Stomach (tissue), 9 donors: ENCODE data around the gene KIF2A. TPM values are rescaled to one million over a fixed set of nuclear protein-coding genes. Genes with fewer than 3 reads are reported as not detected.

ENCODE experiments used
- DNase-seq, 2 donors: peaks; one replicate each; pipeline versions ENCODE4 v3.0.0 to v3.0.0-alpha.2; 2013 to 2019
- H3K27ac ChIP-seq, 5 donors: fragments of 200-600 bp in 4 of 5; sonication (generic) in 4 of 5; one replicate each; pipeline ENCODE4 v1.5.1; 2013 to 2019; ENCODE audit warnings: mild to moderate bottlenecking in 1 of 5, moderate library complexity in 1 of 5
- H3K27me3 ChIP-seq, 3 donors: fragments of 200-600 bp; sonication (generic); one replicate each; pipeline ENCODE4 v1.5.1; 2017 to 2019; ENCODE audit warnings: mixed run types in 1 of 3
- H3K36me3 ChIP-seq, 4 donors: fragments of 200-600 bp; sonication (generic); 1 replicate in 3 of 4; 2 replicates in 1 of 4; pipeline ENCODE4 v1.5.1; 2016 to 2019
- H3K4me1 ChIP-seq, 4 donors: fragments of 200-600 bp; sonication (generic); one replicate each; pipeline ENCODE4 v1.5.1; 2016 to 2019
- H3K4me3 ChIP-seq, 4 donors: fragments of 200-600 bp; sonication (generic) in 3 of 4; one replicate each; pipeline ENCODE4 v1.5.1; 2016 to 2019; ENCODE audit warnings: mild to moderate bottlenecking in 1 of 4
- H3K9me3 ChIP-seq, 4 donors: fragments of 200-600 bp; sonication (generic); one replicate each; pipeline ENCODE4 v1.5.1; 2016 to 2019
- EP300 ChIP-seq: sonication (generic); formaldehyde crosslinking; IDR thresholded peaks from one replicate; pipeline ENCODE4 v1.6.1; 2017; ENCODE audit warnings: antibody characterized with exemption
- POLR2A ChIP-seq, 4 donors: fragments of 450-650 bp; IDR thresholded peaks; one replicate each; pipeline ENCODE4 v1.6.1; 2016; ENCODE audit warnings: antibody characterized with exemption in 4 of 4, control low read depth in 2 of 4, mild to moderate bottlenecking in 1 of 4, moderate library complexity in 1 of 4
- POLR2AphosphoS5 ChIP-seq, 3 donors: sonication (generic); formaldehyde crosslinking; IDR thresholded peaks; one replicate each; pipeline ENCODE4 v1.6.1; 2016; ENCODE audit warnings: antibody characterized with exemption in 3 of 3
- WGBS, 5 donors: extraction: QIAGEN DNeasy Blood & Tissue Kit in 3 of 5; methylation state at CpG; one replicate each; pipeline versions ENCODE4 v1.1.5 to v1.1.7; 2013 to 2018; 5-methylcytosine and 5-hydroxymethylcytosine counted together
- intact Hi-C: fragments of 100-400 bp; cut with DNase I; formaldehyde crosslinking; loops from one replicate; pipeline ENCODE4 v1.15.1; 2023; ENCODE audit warnings: low total_unique reads
- polyA plus RNA-seq, 3 donors: library from polyadenylated mRNA; stranded (reverse); fragments of 200-250 nt; gene quantifications; one replicate each; pipeline ENCODE4 v1.2.3, GENCODE V29; 2013
- total RNA-seq, 5 donors: library from RNA; depleted of rRNA; stranded (reverse); fragments of >200 nt; gene quantifications; one replicate each; pipeline versions ENCODE4 v1.1.0 to v1.2.3, GENCODE V29; 2014 to 2016
- TF ChIP-seq, protein P1 (sequence below), 7 experiments: fragments of 450-650 bp in 4 of 7; fragments of 200-600 bp in 3 of 7; sonication (generic) in 3 of 7; IDR thresholded peaks; one replicate each; pipeline ENCODE4 v1.5.1; 2016 to 2019; ENCODE audit warnings: antibody characterized with exemption in 7 of 7, control low read depth in 2 of 7, mild to moderate bottlenecking in 1 of 7
- donor health status: healthy with polysubstance abuse.
- donor health status: Bipolar disorder and iron deficiency.
- donor health status: healthy.

KIF2A gene
- total and polyA plus RNA-seq, 8 donors, result 2.6 to 61.3 (median 9.9) TPM

DNA sequence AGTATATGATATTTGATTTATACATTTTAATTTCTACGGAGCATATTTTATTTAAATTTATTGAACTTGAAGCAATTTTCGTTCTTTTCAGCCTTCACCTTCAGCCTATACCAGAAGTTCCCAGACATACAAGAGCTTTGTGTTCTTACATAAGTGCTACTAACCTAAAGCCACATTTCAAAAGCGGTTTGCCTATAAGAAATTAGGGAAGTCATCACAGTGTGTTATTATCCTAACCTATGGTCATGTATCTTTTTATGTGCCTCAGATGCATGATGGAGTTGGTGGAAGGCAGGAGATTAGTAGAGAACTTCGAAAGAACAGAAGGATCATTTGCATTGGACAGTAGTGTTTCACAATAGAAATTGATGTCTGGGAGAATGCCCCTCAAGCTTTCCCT is 3.1 kb downstream of the KIF2A start:
- Histone ChIP-seq H3K4me3 (no peak overlapping the region), H3K27me3 (no peaks in the 10 kb centered on the region), H3K4me1 (peaks cover 9 to 54% (median 29%) of the 10 kb centered on the region in 4 donors), H3K27ac (no peak overlapping the region), H3K9me3 (no peaks in the 10 kb centered on the region), H3K36me3 (no peaks in the 10 kb centered on the region)
- DNase-seq, result no peak
- 90 to 98% (median 92%) methylated on average over 4 of the region's 4 CpGs for WGBS, 5 donors
- intact Hi-C loops, result no loop called here
- TF ChIP-seq POLR2AphosphoS5 (IDR thresholded peaks at IDR 0.05) (no peak), EP300 (no peak), POLR2A (IDR thresholded peaks at IDR 0.05) (no peak)
- TF ChIP-seq, protein P1, sequence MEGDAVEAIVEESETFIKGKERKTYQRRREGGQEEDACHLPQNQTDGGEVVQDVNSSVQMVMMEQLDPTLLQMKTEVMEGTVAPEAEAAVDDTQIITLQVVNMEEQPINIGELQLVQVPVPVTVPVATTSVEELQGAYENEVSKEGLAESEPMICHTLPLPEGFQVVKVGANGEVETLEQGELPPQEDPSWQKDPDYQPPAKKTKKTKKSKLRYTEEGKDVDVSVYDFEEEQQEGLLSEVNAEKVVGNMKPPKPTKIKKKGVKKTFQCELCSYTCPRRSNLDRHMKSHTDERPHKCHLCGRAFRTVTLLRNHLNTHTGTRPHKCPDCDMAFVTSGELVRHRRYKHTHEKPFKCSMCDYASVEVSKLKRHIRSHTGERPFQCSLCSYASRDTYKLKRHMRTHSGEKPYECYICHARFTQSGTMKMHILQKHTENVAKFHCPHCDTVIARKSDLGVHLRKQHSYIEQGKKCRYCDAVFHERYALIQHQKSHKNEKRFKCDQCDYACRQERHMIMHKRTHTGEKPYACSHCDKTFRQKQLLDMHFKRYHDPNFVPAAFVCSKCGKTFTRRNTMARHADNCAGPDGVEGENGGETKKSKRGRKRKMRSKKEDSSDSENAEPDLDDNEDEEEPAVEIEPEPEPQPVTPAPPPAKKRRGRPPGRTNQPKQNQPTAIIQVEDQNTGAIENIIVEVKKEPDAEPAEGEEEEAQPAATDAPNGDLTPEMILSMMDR (IDR thresholded peaks at IDR 0.05), result no peak

DNA sequence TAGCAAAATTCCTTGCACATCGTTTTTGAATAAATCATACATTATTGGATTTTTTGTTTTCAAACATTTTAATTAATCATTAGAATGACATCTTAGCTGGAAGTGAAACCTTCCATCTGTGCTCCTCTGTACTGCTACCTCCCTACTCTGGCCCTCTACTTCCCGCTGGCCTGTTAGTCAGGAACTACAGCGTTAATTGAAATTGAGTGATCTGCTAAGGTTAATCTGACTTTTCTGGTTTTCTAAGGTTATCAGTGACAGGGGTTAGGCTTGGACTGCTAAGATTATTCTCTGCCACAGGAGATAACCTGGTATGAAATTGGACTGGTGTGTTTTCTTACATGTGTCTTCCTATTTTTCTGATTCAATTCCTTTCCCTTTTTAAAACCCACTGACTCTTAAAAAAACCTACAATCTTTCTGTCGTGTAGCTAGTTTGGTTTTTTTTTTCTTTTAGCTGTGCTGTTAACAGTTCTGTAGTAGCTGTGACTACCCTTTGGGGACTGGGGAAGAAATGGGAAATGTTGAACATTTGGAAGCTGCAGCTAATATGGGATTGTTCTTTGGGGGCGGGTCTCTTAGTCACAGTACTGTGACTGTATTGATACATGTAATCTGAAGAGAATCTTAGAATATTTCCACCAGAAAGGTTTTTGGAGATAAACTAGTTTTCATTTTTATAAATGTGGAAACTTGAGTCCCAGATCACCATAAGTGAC is 4.6 kb downstream of the KIF2A start:
- Histone ChIP-seq H3K27ac (no peak overlapping the region), H3K9me3 (no peaks in the 10 kb centered on the region), H3K4me1 (peaks cover 6 to 53% (median 26%) of the 10 kb centered on the region in 4 donors), H3K27me3 (no peaks in the 10 kb centered on the region), H3K36me3 (no peaks in the 10 kb centered on the region), H3K4me3 (no peak overlapping the region)
- TF ChIP-seq, protein P1 (IDR thresholded peaks at IDR 0.05), result no peak
- no peak for TF ChIP-seq POLR2A (IDR thresholded peaks at IDR 0.05)
- TF ChIP-seq POLR2AphosphoS5 (IDR thresholded peaks at IDR 0.05), result no peak
- no peak for TF ChIP-seq EP300
- intact Hi-C loops, result no loop called here
- WGBS, 5 donors, result 54 to 64% (median 60%) methylated on average over 5 of the region's 5 CpGs
- DNase-seq, result no peak

DNA sequence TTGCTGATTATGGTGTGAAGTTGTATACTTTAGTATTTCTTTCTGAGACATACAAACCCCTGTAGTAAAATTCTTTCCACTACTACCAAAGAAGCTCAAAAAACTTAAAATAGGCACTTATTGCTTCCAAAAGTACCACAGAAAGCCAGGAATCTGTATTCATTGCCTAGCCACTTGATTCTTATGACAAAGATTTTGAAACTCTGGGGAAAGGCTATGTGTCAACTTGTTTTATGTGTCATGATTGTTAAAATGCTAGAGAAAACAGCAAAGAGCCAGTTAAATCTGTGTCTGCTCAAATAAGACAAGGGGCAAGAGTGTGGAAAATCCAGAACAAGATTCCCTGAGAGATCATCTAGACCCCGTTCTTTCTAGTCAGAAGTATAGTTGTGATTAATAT is 6.0 kb downstream of the KIF2A start:
- Histone ChIP-seq H3K27me3 (no peaks in the 10 kb centered on the region), H3K27ac (no peak overlapping the region)

DNA sequence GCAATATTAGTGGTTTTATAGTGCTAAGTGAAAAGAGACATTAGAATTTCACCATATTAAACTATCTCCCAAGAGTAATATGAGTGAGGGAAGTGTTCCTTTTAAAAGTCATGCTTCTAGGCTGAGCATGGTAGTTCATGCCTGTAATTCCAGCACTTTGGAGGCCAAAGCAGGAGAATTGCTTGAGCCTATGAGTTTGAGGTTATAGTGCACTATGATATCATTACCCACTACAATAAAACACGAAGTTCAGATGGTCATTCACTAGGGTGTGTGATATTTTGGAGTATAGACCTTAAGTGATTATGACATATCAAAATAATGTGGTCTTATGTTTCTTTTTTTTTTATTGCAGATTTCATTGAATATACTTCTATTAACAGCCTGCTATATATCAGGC is 6.7 kb downstream of the KIF2A start:
- H3K36me3 ChIP-seq, result no peaks in the 10 kb centered on the region
- no peak for DNase-seq
- H3K4me3 ChIP-seq, result no peak overlapping the region
- H3K27me3 ChIP-seq, result no peaks in the 10 kb centered on the region
- no peaks in the 10 kb centered on the region for H3K9me3 ChIP-seq
- H3K27ac ChIP-seq, result no peak overlapping the region
- H3K4me1 ChIP-seq, result peaks cover 2 to 57% (median 21%) of the 10 kb centered on the region in 4 donors
- TF ChIP-seq EP300, result no peak
- no peak for TF ChIP-seq POLR2AphosphoS5 (IDR thresholded peaks at IDR 0.05)
- no peak for TF ChIP-seq POLR2A (IDR thresholded peaks at IDR 0.05)
- TF ChIP-seq, protein P1 (IDR thresholded peaks at IDR 0.05), result no peak
- intact Hi-C loops, result no loop called here
- 68 to 80% (median 77%) methylated on average over 1 of the region's 1 CpG for WGBS, 5 donors

More for the DNA sequence above, 6.0 kb downstream of the KIF2A start:
- Histone ChIP-seq H3K9me3 (no peaks in the 10 kb centered on the region), H3K4me1 (peaks cover 5 to 63% (median 27%) of the 10 kb centered on the region in 4 donors), H3K4me3 (no peak overlapping the region), H3K36me3 (no peaks in the 10 kb centered on the region)
- WGBS, 5 donors, result 73 to 95% (median 84%) methylated on average over 1 of the region's 1 CpG
- intact Hi-C loops, result no loop called here
- DNase-seq, result no peak
- TF ChIP-seq POLR2AphosphoS5 (IDR thresholded peaks at IDR 0.05), result no peak
- TF ChIP-seq, protein P1 (IDR thresholded peaks at IDR 0.05), result no peak
- no peak for TF ChIP-seq EP300
- TF ChIP-seq POLR2A (IDR thresholded peaks at IDR 0.05), result no peak
